HepG2 (cell line): ENCODE measurements around the gene TMEM127. TPM values are rescaled to one million over a fixed set of nuclear protein-coding genes. Genes with fewer than 3 reads are reported as not detected.

Experiments
- ATAC-seq: fragments of 200-7000 bp; cut with Tn5 transposase; 3 replicates; pipeline ENCODE4 v1.9.1; 2020; ENCODE audit warnings: mild to moderate bottlenecking, moderate library complexity
- BruUV-seq: library from RNA; stranded (reverse); fragments of 400-500 nt; replicated peaks from 2 replicates; lab custom pipeline; 2021; lab: Mats Ljungman, UMichigan
- CTCF ChIA-PET: fragments of 300-600 bp; formaldehyde crosslinking; extraction: SDS; loops from one replicate; lab custom pipeline; 2021; ENCODE audit warnings: low total read pairs, inconsistent platforms, low intra/inter-chr PET ratio; lab: Yijun Ruan, JAX
- POLR2A ChIA-PET: fragments of 350-600 bp; sonication (Branson Sonifier 250); formaldehyde crosslinking; loops from one replicate; lab custom pipeline; 2020; ENCODE audit warnings: antibody characterized with exemption, inconsistent platforms; lab: Yijun Ruan, JAX
- DNase-seq: peaks from one replicate; pipeline ENCODE4 v3.0.0-alpha.2; 2015; ENCODE audit warnings: low spot score
- FAIRE-seq: peaks from 3 replicates; lab custom pipeline; 2011; peaks lifted over from hg19 to GRCh38; lab: Jason Lieb, UNC
- H2AFZ ChIP-seq: one replicate; pipeline ENCODE4 v1.6.1; 2011; ENCODE audit warnings: low read length, inconsistent platforms
- H3K27ac ChIP-seq: fragments of 300-600 bp; 3 replicates; pipeline ENCODE4 v1.8.0; 2011; ENCODE audit warnings: mixed run types, mild to moderate bottlenecking, mixed read lengths, low read length, inconsistent platforms; ENCODE audit not compliant: insufficient read depth; ENCODE audit errors: extremely low read length
- H3K27me3 ChIP-seq, 2 experiments: fragments of 200-600 bp in 1 of 2; 2 replicates in 1 of 2; 3 replicates in 1 of 2; pipeline versions ENCODE4 v1.6.0 to v1.8.0; 2011; ENCODE audit warnings: low read length in 2 of 2, mild to moderate bottlenecking in 2 of 2, moderate library complexity in 2 of 2, inconsistent platforms in 1 of 2; ENCODE audit not compliant: insufficient read depth in 2 of 2, control insufficient read depth in 1 of 2
- H3K36me3 ChIP-seq, 2 experiments: fragments of 200-600 bp in 1 of 2; replicated peaks in 1 of 2; 2 replicates in 1 of 2; 3 replicates in 1 of 2; pipeline versions ENCODE4 v1.5.1 to v1.8.0; 2011; ENCODE audit warnings: low read length in 2 of 2, inconsistent platforms in 1 of 2; ENCODE audit not compliant: insufficient read depth in 2 of 2, control insufficient read depth in 1 of 2
- H3K4me1 ChIP-seq: 2 replicates; pipeline ENCODE4 v1.5.1; 2012; ENCODE audit warnings: low read length, inconsistent platforms; ENCODE audit not compliant: insufficient read depth
- H3K4me2 ChIP-seq: 2 replicates; pipeline ENCODE4 v1.6.0; 2011; ENCODE audit warnings: low read depth, low read length, inconsistent platforms
- H3K4me3 ChIP-seq, 3 experiments: fragments of 200-600 bp in 1 of 3; sonication (generic), shearing (Covaris generic) in 1 of 3; replicated peaks in 1 of 3; 2 replicates each; pipeline ENCODE4 v1.5.1; 2011 to 2016; ENCODE audit warnings: low read length in 3 of 3, inconsistent platforms in 2 of 3, low read depth in 2 of 3, mild to moderate bottlenecking in 2 of 3, control low read depth in 1 of 3, mixed read lengths in 1 of 3; ENCODE audit not compliant: insufficient read depth in 1 of 3
- H3K79me2 ChIP-seq: one replicate; pipeline ENCODE4 v1.6.1; 2011; ENCODE audit warnings: low read length, inconsistent platforms; ENCODE audit not compliant: insufficient read depth
- H3K9ac ChIP-seq: 2 replicates; pipeline ENCODE4 v1.6.0; 2011; ENCODE audit warnings: mild to moderate bottlenecking, low read depth, low read length, inconsistent platforms; ENCODE audit not compliant: insufficient read depth
- H3K9me3 ChIP-seq: 2 replicates; pipeline ENCODE4 v1.5.1; 2012; ENCODE audit warnings: mild to moderate bottlenecking, low read length
- H4K20me1 ChIP-seq: 2 replicates; pipeline ENCODE4 v1.6.0; 2011; ENCODE audit warnings: inconsistent platforms, mild to moderate bottlenecking, low read length, moderate library complexity; ENCODE audit not compliant: insufficient read depth
- DNMT1 ChIP-seq: sonication (generic); formaldehyde crosslinking; IDR thresholded peaks from 2 replicates; pipeline ENCODE4 v1.5.1; 2020; ENCODE audit warnings: mild to moderate bottlenecking, missing genetic modification reagents
- MAFK ChIP-seq, 2 experiments: IDR thresholded peaks in 1 of 2; conservative IDR thresholded peaks in 1 of 2; 2 replicates each; pipeline ENCODE4 v1.6.1; 2011; ENCODE audit warnings: improper control_type of control experiment in 2 of 2, low read length in 2 of 2
- RBFOX2 ChIP-seq: fragments of 200-400 bp; formaldehyde crosslinking; IDR thresholded peaks from 2 replicates; pipeline ENCODE4 v1.6.1; 2017; ENCODE audit warnings: low read depth, mild to moderate bottlenecking, low read length
- RFX3 ChIP-seq: IDR thresholded peaks from 2 replicates; pipeline ENCODE4 v1.6.1; 2016; ENCODE audit warnings: missing biosample characterization, missing genetic modification reagents
- SNRNP70 ChIP-seq: fragments of 200-400 bp; formaldehyde crosslinking; IDR thresholded peaks from 2 replicates; pipeline ENCODE4 v1.6.1; 2017; ENCODE audit warnings: mild to moderate bottlenecking, low read depth, low read length, moderate library complexity
- SOX13 ChIP-seq, 3 experiments: fragments of 450-650 bp in 1 of 3; sonication (generic) in 1 of 3; formaldehyde crosslinking in 1 of 3; IDR thresholded peaks in 2 of 3; conservative IDR thresholded peaks in 1 of 3; 2 replicates each; pipeline versions ENCODE4 v1.5.0 to v1.6.1; 2016 to 2020; ENCODE audit warnings: antibody characterized with exemption in 1 of 3, mild to moderate bottlenecking in 1 of 3, missing compliant biosample characterization in 1 of 3, missing genetic modification reagents in 1 of 3, moderate library complexity in 1 of 3
- SP2 ChIP-seq: sonication (generic); formaldehyde crosslinking; IDR thresholded peaks from 2 replicates; pipeline ENCODE4 v1.5.1; 2020; ENCODE audit warnings: mild to moderate bottlenecking, missing genetic modification reagents
- ZNF772 ChIP-seq: sonication (generic); formaldehyde crosslinking; IDR thresholded peaks from 2 replicates; pipeline ENCODE4 v1.5.0; 2020; ENCODE audit warnings: mild to moderate bottlenecking, missing genetic modification reagents
- WGBS: methylation state at CpG from one replicate; pipeline ENCODE4 v1.1.6; 2017; ENCODE audit warnings: low lambda C conversion rate; 5-methylcytosine and 5-hydroxymethylcytosine counted together
- in situ Hi-C: cut with HindIII; loops from 2 replicates; pipeline ENCODE4 v1.10.0; 2017; ENCODE audit warnings: low pct_unique_long_range_greater_than_20kb; ENCODE audit not compliant: extremely low pct_ligation_motif_present
- intact Hi-C: fragments of 100-400 bp; cut with micrococcal nuclease; formaldehyde crosslinking; loops from one replicate; pipeline ENCODE4 v1.10.0; 2022; ENCODE audit not compliant: unreplicated experiment
- polyA plus RNA-seq, 8 experiments: library from polyadenylated mRNA; depleted of rRNA in 3 of 8; stranded (reverse) in 7 of 8; unstranded in 1 of 8; fragments of >200 nt; fragmentation: Illumina TruSeq in 4 of 8; extraction: Trizol in 4 of 8; gene quantifications; 2 replicates each; pipeline versions ENCODE4 v1.2.1 to v1.2.3, GENCODE V29; 2011 to 2016; ENCODE audit warnings: low read depth in 4 of 8, missing spikeins in 1 of 8, mixed read lengths in 1 of 8; ENCODE audit not compliant: insufficient read depth in 1 of 8
- total RNA-seq, 5 experiments: library from RNA; depleted of rRNA; stranded (reverse); fragments of >200 nt; fragmentation: Illumina TruSeq; extraction: Trizol; gene quantifications; 2 replicates each; pipeline ENCODE4 v1.2.3, GENCODE V29; 2016; ENCODE audit warnings: low read depth in 1 of 5

The TMEM127 gene
- total and polyA plus RNA-seq, 2 of the 13 experiments (the other 11 are each of a cell fraction or from before 2014, with no cell fraction given), result 21.5 to 33.9 TPM

DNA sequence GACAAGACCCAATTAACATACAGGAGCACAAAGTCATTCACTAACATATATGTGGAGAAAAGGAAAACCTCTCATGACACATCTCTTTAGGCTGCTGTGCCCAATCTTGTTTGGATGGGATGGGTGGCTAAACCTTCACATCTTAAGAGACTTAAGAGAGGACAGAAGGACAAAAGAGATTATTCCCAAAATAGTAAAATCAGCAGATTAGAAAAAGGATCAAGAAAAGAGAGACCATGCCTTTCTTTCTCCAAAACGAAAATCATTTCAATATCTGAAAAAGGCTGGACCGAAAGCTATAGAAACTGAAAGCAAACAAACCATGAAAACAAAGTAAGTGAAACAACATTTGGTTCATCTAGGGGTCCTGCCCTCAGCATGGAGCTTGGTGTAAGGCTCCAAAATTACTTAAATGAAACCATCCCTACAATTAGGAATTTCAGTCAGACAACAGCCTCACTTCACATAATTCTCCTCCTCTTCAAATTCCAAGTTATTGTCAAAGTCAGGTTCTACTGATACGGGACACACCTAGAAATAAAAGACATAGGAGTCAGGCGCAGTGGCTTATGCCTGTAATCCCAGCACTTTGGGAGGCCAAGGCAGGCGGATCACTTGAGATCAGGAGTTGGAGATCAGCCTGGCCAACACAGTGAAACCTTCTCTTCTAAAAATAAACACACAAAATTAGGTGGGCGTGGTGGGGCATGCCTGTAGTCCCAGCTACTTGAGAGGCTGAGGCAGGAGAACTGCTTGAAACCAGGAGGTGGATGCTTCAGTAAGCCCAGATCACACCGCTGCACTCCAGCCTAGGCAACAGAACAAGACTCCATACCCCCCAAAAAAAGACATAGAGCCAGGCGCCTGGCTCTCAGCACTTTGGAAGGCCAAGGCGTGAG is 62.4 kb downstream of the TMEM127 start:
- Histone ChIP-seq H3K9me3 (no peaks in the 10 kb centered on the region), H3K36me3 (peaks cover 4 to 11% of the 10 kb centered on the region in 2 experiments; a peak in 3 of 5 replicates), H3K27me3 (no peaks in the 10 kb centered on the region; a peak in 1 of 5 replicates), H2AFZ (no peak overlapping the region), H3K27ac (no peak overlapping the region), H3K79me2 (peaks cover 96% of the 10 kb centered on the region), H3K4me1 (peaks cover 79% of the 10 kb centered on the region), H4K20me1 (peaks cover 94% of the 10 kb centered on the region), H3K4me3 (no peak overlapping the region), H3K4me2 (peak overlapping the region; percentile 3), H3K9ac (no peak overlapping the region)
- POLR2A ChIA-PET, result no interaction called here
- DNase-seq (no peak), ATAC-seq (no peak), FAIRE-seq (peak; percentile 30)
- no TSS peak for BruUV-seq
- 89% methylated on average over 9 of the region's 9 CpGs for WGBS
- TF ChIP-seq ZNF772 (CRISPR knock-in tag) (no peak), RFX3 (no peak), MAFK (conservative IDR thresholded peaks at IDR 0.05 in 1 of 2, IDR thresholded peaks at IDR 0.05 in 1 of 2; ENCODE audit: low read length in 2 of 2) (peak in 1 of 2 experiments; percentile 41; a peak in 1 of 4 replicates), SNRNP70 (no peak)
- CTCF ChIA-PET, result no interaction called here
- intact Hi-C loops (loop anchor here (10.0 kb wide), 1 partner anchor 121 kb away; the partner anchor contains the start of gene ITPRIPL1), in situ Hi-C loops (no loop called here)

DNA sequence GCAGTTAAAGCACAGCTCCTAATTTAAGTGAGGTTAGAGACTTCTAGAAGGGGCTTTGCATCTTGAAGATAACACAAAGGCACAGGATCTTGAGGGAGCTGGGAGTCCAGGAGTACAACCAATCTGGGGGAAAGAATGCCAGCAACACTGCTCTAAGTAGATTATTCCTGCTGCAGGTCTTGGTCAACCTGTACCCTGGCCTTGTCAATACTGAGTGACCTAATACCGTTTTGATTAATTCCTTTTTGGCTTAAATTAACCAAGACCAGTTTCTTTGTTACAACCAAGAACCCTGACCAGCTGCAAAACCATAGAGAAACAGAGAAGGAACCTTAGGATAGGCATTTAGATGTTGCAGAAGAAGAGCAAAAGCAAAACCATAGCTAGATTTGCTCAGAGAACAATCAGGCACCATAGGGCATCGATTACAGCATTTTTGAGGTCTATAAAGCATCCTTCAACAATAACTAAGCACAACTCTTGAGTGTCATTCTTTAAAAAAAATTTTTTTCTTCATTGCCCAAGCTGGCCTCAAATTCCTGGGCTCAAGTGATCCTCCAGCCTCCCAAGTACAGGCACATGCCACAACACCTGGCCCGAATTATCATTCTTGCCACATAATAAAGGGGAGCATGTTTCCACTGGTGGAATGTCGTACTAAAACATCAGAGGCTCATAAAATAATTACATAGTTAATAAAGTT is 63.5 kb downstream of the TMEM127 start:
- Histone ChIP-seq H2AFZ (no peak overlapping the region), H3K4me3 (no peak overlapping the region), H3K4me1 (peaks cover 77% of the 10 kb centered on the region), H4K20me1 (peaks cover 96% of the 10 kb centered on the region), H3K79me2 (peaks cover 98% of the 10 kb centered on the region), H3K9me3 (no peaks in the 10 kb centered on the region), H3K36me3 (peaks cover 4 to 11% of the 10 kb centered on the region in 2 experiments; a peak in 3 of 5 replicates), H3K4me2 (no peak overlapping the region; the same call in 1 of the 2 replicates), H3K9ac (no peak overlapping the region), H3K27ac (no peak overlapping the region), H3K27me3 (no peaks in the 10 kb centered on the region)
- intact Hi-C loops (loop anchor here (10.0 kb wide), 1 partner anchor 122 kb away; the partner anchor contains the start of gene ITPRIPL1), in situ Hi-C loops (no loop called here)
- ATAC-seq (peak; percentile 61), DNase-seq (no peak), FAIRE-seq (no peak)
- CTCF ChIA-PET, result no interaction called here
- 68% methylated on average over 4 of the region's 4 CpGs for WGBS
- POLR2A ChIA-PET, result interaction anchor here (1.2 kb wide), 1 partner anchor 15 kb away, joined by 3 read pairs; no protein-coding TSS in a partner anchor
- TF ChIP-seq SP2 (CRISPR knock-in tag) (no peak), RBFOX2 (peak; percentile 42; the same call in 1 of the 2 replicates), SOX13 (IDR thresholded peaks at IDR 0.05) (no peak), SOX13 (CRISPR knock-in tag; conservative IDR thresholded peaks at IDR 0.05 in 1 of 2, IDR thresholded peaks at IDR 0.05 in 1 of 2) (no peak), DNMT1 (CRISPR knock-in tag) (no peak)
- no TSS peak for BruUV-seq
